Globus pallidus (tissue), 1 donor: Measurements from ENCODE around the gene GCN1.
A peak's percentile ranks its signal among the peaks of the same experiment; 100 is the strongest.

ENCODE experiments used
- DNase-seq: peaks from one replicate; pipeline ENCODE4 v3.0.0-alpha.2; 2015; ENCODE audit warnings: low spot score

GCN1 gene

DNA sequence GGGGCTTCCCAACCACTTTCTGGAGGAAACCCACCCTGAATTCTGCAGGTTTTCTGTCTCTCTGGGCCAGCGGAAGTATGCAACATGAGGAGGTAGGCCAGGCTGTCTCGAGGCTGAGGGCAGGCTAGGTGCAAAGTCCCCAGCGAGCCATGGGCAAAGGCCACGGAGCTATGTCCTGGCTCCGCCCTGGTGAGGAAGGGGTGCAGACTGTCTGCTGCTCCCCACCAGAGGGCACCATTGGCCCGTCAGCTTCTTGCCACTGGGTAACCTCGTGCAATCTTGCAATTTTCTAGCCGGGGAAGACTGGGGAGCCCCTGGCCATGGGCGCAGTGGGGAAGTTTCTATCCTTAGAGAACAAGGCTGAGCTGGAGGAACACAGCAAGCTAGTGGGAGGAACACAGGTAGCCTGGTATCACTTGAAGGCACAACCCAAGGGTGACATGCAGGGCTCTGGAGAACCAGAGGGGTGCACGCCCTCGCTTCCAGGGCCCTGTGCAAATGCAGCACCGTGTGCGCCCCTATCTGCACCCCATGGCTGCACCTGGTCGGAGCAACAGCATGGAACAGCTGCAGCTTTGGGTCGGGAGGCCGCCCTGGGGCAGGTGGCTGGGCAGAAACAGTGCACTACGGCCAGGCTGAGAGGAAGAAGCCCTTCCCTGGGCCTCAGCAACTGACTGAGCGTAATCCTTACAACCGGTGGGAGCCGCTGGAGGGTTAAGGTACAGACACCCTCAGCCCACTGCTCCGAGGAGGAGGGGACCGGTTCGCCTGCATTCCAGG is 34.0 kb upstream of the GCN1 start:
- peak; percentile 80 for DNase-seq

DNA sequence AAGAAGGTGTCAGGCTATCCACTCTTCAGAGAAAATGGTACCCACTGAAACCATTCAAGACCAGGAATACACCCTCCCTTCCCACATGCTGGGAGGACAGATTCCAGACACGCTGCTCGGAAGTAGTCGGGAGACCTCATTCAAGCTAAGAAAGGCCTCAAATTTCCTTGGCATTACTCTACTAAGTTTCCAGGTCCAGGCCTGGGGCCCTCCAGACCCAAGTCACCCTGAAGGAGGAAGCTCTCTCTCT is 33.5 kb upstream of the GCN1 start:
- DNase-seq, result no peak

GRCh38 chr12:120227233-120228040 is 32.9 kb upstream of the GCN1 start:
- DNase-seq, result no peak

- DNase-seq, result no peak
These were observed 31.5 kb upstream of the GCN1 start for GRCh38 chr12:120225852-120226640.

GRCh38 chr12:120225200-120225558 is 30.7 kb upstream of the GCN1 start:
- no peak for DNase-seq

GRCh38 chr12:120224304-120225199 is 30.0 kb upstream of the GCN1 start:
- no peak for DNase-seq

DNA sequence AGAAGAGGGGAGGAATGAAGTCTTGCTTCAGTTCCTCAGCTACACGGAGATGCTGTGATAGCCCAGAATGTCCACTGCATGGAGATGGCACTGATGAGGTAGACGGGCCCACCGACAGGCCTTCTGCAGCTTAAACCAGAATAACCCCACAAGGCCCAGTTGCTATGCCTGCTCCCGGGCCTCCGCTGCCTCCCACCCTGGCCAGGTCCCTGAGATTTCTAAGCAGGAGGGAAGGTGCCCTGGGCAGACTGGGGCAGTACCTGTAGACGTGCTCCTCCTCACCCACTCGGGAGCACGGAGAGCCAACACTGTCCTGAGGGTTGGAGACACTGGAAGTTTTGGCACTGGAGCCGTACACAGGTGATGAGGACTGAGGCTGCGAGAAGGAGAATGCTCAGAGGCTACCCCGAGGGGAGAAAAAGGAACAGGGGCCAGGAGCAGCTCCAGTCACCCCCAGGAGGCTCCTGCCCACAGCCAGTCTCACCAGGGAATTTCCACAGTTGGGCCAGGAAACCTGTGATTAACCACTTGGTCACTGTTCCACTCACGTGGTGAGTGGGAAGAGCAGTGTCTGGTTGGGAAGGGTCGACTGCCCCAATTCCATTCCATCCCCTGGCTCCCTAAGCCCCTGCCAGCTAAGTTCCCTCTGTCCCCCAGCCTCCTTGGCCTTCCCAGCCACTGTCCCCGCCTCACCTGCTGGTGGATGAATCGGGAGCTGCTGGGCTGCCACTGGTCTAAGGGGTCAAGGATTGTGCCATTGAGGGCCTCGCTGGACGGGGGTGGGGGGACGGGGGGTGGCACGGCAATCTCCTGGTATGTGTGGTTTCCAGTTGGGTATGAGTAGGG is 29.2 kb upstream of the GCN1 start:
- DNase-seq, result no peak

DNA sequence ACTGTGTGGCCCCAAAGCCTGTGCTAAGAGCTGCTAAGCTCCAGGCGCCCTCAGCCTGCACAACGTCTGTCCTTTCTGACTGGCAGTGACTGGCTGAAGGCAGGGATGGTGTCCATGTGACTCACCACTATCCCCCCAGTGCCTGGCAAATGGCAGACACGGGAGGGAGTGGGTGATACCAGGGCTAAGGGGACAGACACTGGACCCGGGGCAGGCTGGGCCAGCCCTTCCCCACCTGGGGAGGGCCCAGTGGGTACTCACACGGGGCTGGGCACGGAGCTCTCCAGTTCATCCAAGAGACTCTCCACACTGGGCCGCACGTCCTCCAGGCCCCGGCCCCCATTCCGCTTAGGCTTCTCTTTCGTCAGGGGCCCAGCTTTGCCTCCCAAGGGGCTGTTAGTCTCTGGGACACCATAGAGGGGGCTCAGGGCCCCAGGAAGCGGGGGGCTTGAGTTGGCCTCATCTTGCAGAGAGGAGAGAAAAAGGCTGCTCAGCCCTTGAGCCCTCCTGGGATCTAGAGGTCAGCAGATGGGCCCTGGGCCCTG is 27.8 kb upstream of the GCN1 start:
- DNase-seq, result no peak

DNA sequence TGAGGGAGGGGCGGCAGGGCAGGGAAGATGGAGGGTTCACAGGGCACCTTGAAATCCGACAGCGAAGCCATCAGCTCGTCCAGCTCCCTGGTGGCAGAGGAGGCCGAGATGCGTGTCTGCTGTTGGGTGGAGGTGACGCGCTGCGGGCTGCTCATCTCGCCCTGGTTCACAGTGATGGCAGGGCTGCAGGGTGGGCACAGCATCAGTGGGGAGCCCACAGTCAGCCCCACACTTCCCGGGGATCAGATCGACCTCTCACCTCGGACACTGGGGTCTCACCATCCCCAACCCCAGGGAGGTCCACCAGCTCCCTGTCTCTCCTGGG is 27.0 kb upstream of the GCN1 start:
- no peak for DNase-seq

GRCh38 chr12:120220838-120221575 is 26.5 kb upstream of the GCN1 start:
- DNase-seq, result no peak

GRCh38 chr12:120218680-120219606 is 24.4 kb upstream of the GCN1 start:
- DNase-seq, result no peak

DNA sequence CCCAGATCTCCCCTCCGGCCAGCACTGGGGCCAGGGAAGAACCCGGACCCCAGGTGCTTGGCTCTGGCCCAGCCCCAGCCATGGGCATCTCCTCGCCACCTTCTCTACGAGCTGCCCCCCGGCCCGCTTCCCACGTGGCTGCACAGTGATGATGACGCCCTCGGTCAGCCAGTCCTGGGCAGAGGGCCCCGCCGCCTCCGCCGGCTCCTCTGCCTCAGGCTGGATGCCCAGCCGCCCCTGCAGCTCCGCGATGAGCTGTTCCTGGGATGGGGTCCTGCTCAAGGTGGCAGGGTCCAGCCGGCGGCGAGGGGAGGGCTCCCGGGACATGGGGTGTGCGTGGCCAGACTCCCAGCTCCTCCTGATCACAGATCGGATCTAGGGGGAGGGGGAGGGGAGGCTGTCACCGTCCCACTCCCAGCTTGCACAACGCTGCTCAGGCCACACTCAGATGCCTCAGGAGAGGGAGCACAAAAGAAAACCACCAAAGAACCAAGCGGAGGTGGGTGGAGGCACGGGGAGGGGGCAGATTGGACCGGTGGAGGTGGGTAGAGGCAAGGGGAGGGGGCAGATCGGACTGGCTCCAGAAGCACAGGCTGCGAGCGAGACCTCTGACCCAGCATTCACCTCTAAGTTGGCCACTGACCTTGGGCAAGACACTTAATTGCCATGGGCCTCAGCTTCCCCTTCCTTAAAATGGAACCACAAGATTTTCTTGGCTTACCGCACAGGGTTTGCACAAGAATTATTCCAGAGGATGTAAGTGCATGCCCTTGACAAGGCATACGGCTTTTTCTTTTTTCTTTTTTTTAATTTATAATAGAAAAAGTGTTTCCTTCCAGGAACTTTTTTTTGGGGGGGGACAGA is 22.5 kb upstream of the GCN1 start:
- DNase-seq, result no peak

GRCh38 chr12:120215766-120216735 is 21.5 kb upstream of the GCN1 start:
- DNase-seq, result no peak

DNA sequence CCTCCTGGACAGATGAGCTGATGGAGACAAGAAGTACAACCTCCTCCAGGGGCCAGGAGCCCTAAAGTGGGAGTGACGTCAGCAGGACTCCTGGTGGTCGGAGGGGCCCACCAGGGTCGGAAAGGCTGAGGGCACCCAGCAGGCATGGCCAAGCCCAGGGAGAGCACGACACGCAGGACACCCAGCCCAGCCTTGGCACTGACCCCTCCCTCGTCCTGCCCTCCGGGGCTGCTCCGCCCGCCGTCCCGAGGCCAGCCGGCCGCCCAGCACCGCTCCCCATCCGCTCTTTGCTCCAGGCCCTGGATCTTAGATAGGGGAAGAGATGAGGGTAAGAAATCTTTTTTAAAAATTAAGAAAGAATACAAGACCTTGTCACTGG is 20.8 kb upstream of the GCN1 start:
- no peak for DNase-seq

GRCh38 chr12:120214626-120215356 is 20.3 kb upstream of the GCN1 start:
- no peak for DNase-seq

DNA sequence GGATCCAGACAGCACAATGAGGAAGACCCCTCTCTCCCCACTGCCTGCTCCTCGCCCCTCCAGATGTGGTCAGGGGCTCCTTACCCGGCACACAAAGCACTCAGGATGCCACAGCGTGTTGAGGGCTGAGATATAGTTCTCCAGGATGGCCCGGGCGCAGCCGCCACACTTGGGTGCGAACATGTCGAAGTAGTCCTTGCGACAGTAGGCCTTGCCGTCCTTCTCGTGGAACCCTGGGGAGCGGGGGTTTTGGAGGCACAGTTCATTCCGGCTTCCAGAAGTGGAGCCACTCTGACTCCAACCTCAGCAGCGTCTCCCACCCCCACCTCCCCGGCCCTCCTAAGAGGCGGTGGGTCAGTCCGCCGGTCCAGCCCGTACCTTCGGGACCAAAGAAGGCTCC is 19.2 kb upstream of the GCN1 start:
- DNase-seq, result no peak
